Head of caudate nucleus (tissue), 42 donors: ENCODE measurements around the gene MYO1E.

Experiments used
- DNase-seq, 42 donors: peaks; one replicate each; pipeline versions ENCODE4 v3.0.0 to v3.0.0-alpha.2; 2020 to 2021; ENCODE audit warnings: mixed read lengths in 7 of 42
- intact Hi-C: fragments of 100-400 bp; cut with DNase I; formaldehyde crosslinking; loops from one replicate; pipeline ENCODE4 v1.15.0; 2022

MYO1E gene

GRCh38 chr15:59191855-59192237 is 180.8 kb downstream of the MYO1E start:
- intact Hi-C loops: no loop called here
- DNase-seq: no peak

GRCh38 chr15:59190291-59190690 is 182.4 kb downstream of the MYO1E start:
- peak in 1 of 42 donors; percentile 8 for DNase-seq
- intact Hi-C loops: no loop called here

GRCh38 chr15:59189241-59189640 is 183.4 kb downstream of the MYO1E start:
- DNase-seq: no peak
- intact Hi-C loops: no loop called here

- DNase-seq: peak in 1 of 42 donors; percentile 8
- intact Hi-C loops: no loop called here
Measured at GRCh38 chr15:59186501-59186900, 186.2 kb downstream of the MYO1E start.

- intact Hi-C loops: no loop called here
- DNase-seq: peak in 1 of 42 donors; percentile 20
Measured at GRCh38 chr15:59185725-59186124, 186.9 kb downstream of the MYO1E start.

- no peak for DNase-seq
- intact Hi-C loops: no loop called here
Measured at GRCh38 chr15:59180945-59181600, 191.6 kb downstream of the MYO1E start.

GRCh38 chr15:59179717-59180116 is 193.0 kb downstream of the MYO1E start:
- intact Hi-C loops: loop anchor here (10.0 kb wide), 1 partner anchor 315 kb away; no protein-coding TSS in a partner anchor
- DNase-seq: no peak

- DNase-seq: no peak
- intact Hi-C loops: loop anchor here (10.0 kb wide), 1 partner anchor 317 kb away; no protein-coding TSS in a partner anchor
Measured at GRCh38 chr15:59178151-59178695, 194.4 kb downstream of the MYO1E start.

GRCh38 chr15:59177317-59177660 is 195.4 kb downstream of the MYO1E start:
- DNase-seq: peak in 8 of 42 donors; percentile 5 to 51 (median 21)
- intact Hi-C loops: loop anchor here (10.0 kb wide), 1 partner anchor 318 kb away; no protein-coding TSS in a partner anchor

- intact Hi-C loops: loop anchor here (10.0 kb wide), 1 partner anchor 318 kb away; no protein-coding TSS in a partner anchor
- no peak for DNase-seq
Measured at GRCh38 chr15:59176653-59177316, 195.9 kb downstream of the MYO1E start.

- peak; percentile 39 to 87 (median 66) for DNase-seq
- intact Hi-C loops: loop anchor here (10.0 kb wide), 1 partner anchor 320 kb away; no protein-coding TSS in a partner anchor
Measured at GRCh38 chr15:59174835-59175831, 197.5 kb downstream of the MYO1E start.

- DNase-seq: no peak
- intact Hi-C loops: loop anchor here (10.0 kb wide), 1 partner anchor 321 kb away; no protein-coding TSS in a partner anchor
Measured at GRCh38 chr15:59174151-59174834, 198.4 kb downstream of the MYO1E start.

GRCh38 chr15:59173194-59173593 is 199.5 kb downstream of the MYO1E start:
- DNase-seq: no peak
- intact Hi-C loops: loop anchor here (10.0 kb wide), 1 partner anchor 322 kb away; no protein-coding TSS in a partner anchor

- peak in 3 of 42 donors; percentile 33 to 56 (median 39) for DNase-seq
- intact Hi-C loops: loop anchor here (10.0 kb wide), 1 partner anchor 322 kb away; no protein-coding TSS in a partner anchor
Measured at GRCh38 chr15:59172289-59172901, 200.3 kb downstream of the MYO1E start.

GRCh38 chr15:59171067-59171397 is 201.6 kb downstream of the MYO1E start:
- intact Hi-C loops: loop anchor here (10.0 kb wide), 1 partner anchor 324 kb away; no protein-coding TSS in a partner anchor
- no peak for DNase-seq

GRCh38 chr15:59170295-59171066 is 202.2 kb downstream of the MYO1E start:
- DNase-seq: peak in 37 of 42 donors; percentile 3 to 78 (median 45)
- intact Hi-C loops: loop anchor here (10.0 kb wide), 1 partner anchor 324 kb away; no protein-coding TSS in a partner anchor

- intact Hi-C loops: no loop called here
- no peak for DNase-seq
Measured at GRCh38 chr15:59169251-59169708, 203.4 kb downstream of the MYO1E start.
